HG02642 (cell line): Measurements from ENCODE around the gene MICU2.

Source experiments
- ATAC-seq: cut with Tn5 transposase; IDR thresholded peaks from one replicate; pipeline ENCODE4 v1.9.1; 2021; ENCODE audit warnings: mild to moderate bottlenecking; ENCODE audit not compliant: unreplicated experiment, poor library complexity

MICU2 gene

GRCh38 chr13:21603531-21604448, at the start of gene MICU2:
Gene MICU2, minus strand, starts transcription at chr13:21604170. Its CDS starts 22 bp downstream, at chr13:21604148.
- peak; percentile 97 for ATAC-seq

- no peak for ATAC-seq
Measured at GRCh38 chr13:21641629-21642028, 37.7 kb upstream of the MICU2 start.

GRCh38 chr13:21639561-21639960, 35.6 kb upstream of the MICU2 start:
- ATAC-seq: no peak

- no peak for ATAC-seq
Measured at GRCh38 chr13:21638319-21639282, 34.6 kb upstream of the MICU2 start.

- ATAC-seq: no peak
Measured at GRCh38 chr13:21637296-21637695, 33.3 kb upstream of the MICU2 start.

- ATAC-seq: no peak
Measured at GRCh38 chr13:21636656-21637055, 32.7 kb upstream of the MICU2 start.

- no peak for ATAC-seq
Measured at GRCh38 chr13:21632196-21632595, 28.2 kb upstream of the MICU2 start.

GRCh38 chr13:21625366-21625765, 21.4 kb upstream of the MICU2 start:
- no peak for ATAC-seq

GRCh38 chr13:21620861-21621260, 16.9 kb upstream of the MICU2 start:
- ATAC-seq: no peak

GRCh38 chr13:21619633-21620220, 15.8 kb upstream of the MICU2 start:
- ATAC-seq: no peak

- ATAC-seq: no peak
Measured at GRCh38 chr13:21616880-21617279, 12.9 kb upstream of the MICU2 start.

- ATAC-seq: no peak
Measured at GRCh38 chr13:21616205-21616866, 12.4 kb upstream of the MICU2 start.

- no peak for ATAC-seq
Measured at GRCh38 chr13:21615427-21615826, 11.5 kb upstream of the MICU2 start.

- no peak for ATAC-seq
Measured at GRCh38 chr13:21613791-21614190, 9.8 kb upstream of the MICU2 start.

- ATAC-seq: no peak
Measured at GRCh38 chr13:21611385-21611784, 7.4 kb upstream of the MICU2 start.

GRCh38 chr13:21610687-21611086, 6.7 kb upstream of the MICU2 start:
- ATAC-seq: no peak

- no peak for ATAC-seq
Measured at GRCh38 chr13:21608961-21609360, 5.0 kb upstream of the MICU2 start.

GRCh38 chr13:21606796-21607195, 2.8 kb upstream of the MICU2 start:
- ATAC-seq: no peak

GRCh38 chr13:21606251-21606650, 2.3 kb upstream of the MICU2 start:
- ATAC-seq: no peak

GRCh38 chr13:21596722-21597121, 7.2 kb downstream of the MICU2 start:
- no peak for ATAC-seq
